T-helper 2 cell treated with Interferon-gamma antibody and Interleukin-4, amounts not matched to agents 100 ng/mL and 5 ng/mL, for 36 hours (primary cell): ENCODE data around the gene TNKS1BP1. TPM values are rescaled to one million over a fixed set of nuclear protein-coding genes. Genes with fewer than 3 reads are reported as not detected.

Experiments
- intact Hi-C: fragments of 100-400 bp; cut with micrococcal nuclease; formaldehyde crosslinking; loops from one replicate; pipeline ENCODE4 v1.15.1; 2023
- total RNA-seq: library from RNA; stranded (reverse); gene quantifications from 2 replicates; pipeline ENCODE4 v1.2.3, GENCODE V29; 2022

The TNKS1BP1 gene
- total RNA-seq, 1 donor from 2014 or later = 8.5 TPM

- intact Hi-C loops = loop anchor here (1.0 to 5.0 kb wide), 7 partner anchors 10 to 457 kb away; partner anchors contain the start of genes MED19, SELENOH, TIMM10 and TMX2
These were observed 10.8 kb upstream of the TNKS1BP1 start, which contains the start of gene SSRP1 for GRCh38 chr11:57335343-57336110. Gene SSRP1 (minus strand): TSS chr11:57335892. CDS start chr11:57335121, 771 bp downstream.

DNA sequence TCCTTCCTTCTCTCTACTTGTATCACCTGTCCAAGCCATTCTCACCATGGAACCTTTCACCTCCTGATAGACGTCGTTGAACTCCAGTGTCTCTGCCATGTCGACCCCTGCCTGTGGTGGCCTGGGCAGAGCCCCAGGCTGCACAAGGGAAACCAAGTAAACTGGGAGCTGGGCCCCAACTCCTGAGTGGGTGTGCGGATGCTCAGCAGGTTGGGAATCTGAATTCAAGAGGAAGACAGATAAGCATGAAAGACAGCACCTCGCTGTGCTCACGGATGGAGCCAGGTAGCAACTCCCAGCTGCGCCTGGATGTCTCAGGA, 10.2 kb upstream of the TNKS1BP1 start:
- intact Hi-C loops = loop anchor here (1.0 to 5.0 kb wide), 7 partner anchors 10 to 457 kb away; partner anchors contain the start of genes MED19, SELENOH, TIMM10 and TMX2

DNA sequence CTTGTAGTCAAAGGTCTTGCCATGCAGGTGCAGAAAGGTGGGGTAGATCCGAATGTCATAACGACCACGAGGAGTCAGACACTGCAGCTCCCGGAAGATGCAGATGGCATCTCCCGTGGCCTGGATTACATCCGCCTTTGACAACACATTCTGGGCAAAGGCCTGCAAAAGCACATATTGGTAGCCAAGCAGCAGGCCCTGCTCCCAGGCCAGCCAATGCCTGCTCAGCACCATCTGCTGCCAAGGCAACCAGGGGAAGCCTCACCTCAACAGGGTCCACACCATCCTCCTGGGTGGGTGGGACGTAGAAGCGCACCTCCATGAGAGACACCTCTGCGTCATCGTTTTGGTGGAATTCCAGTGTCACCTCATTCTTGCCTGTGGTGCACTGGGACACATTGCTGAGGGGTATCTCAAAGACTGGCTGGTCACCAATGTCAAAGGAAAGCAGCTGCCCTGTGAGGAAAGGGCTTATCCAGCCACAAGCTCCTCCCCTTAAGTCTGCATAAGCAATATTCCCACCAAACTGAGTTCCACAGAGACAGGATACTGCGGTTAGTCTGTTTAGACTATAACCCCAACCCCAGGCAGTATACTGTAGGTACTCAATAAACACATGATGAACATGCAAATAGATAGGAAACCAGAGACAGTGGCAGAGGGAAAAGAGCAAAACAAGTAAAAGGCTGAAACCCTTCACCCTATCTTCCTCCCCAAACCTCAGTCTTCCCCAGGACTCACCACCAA, 8.1 kb upstream of the TNKS1BP1 start:
- intact Hi-C loops = no loop called here

- intact Hi-C loops = no loop called here
These were observed 7.0 kb upstream of the TNKS1BP1 start for GRCh38 chr11:57331720-57332119.

DNA sequence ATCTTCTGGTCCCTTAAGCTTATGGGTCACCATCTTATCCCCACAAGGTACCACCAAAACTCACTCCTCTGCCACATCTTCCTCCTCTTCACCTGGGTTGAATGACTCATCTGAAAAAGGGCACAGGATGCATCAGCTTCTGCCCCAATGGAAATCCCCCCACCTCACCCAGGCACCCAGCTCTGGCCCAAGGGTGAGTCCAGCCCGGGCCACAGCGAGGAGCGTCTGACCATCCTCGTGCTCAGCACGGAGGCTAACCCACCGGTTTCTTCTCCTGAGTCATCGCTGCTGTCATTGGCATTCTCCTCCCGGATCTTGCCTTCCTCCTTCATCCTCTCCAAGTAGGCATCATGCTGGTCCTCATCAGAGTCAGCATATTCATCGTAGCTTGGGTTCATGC, 5.3 kb upstream of the TNKS1BP1 start:
- intact Hi-C loops = no loop called here

- intact Hi-C loops = loop anchor here (5.0 kb wide), 1 partner anchor 240 kb away; the partner anchor contains the start of gene UBE2L6
These were observed 3.0 kb upstream of the TNKS1BP1 start for GRCh38 chr11:57327721-57328120.

DNA sequence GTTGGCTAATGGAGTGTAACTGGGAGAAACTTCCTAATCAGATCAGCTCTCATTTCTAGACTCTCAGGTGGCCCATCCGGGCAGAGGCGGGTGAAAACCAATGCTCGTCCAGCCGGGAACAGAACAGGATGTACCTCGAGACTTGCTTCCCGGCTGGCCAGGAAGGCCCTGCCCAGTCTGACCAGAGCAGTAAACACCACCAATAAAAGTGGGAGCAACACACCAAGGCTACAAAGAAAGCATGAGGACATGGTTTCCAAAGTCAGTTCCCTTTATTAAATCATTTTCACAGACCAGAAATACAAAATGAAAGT, 940 bp upstream of the TNKS1BP1 start:
- intact Hi-C loops = loop anchor here (1.0 to 5.0 kb wide), 5 partner anchors 10 to 1253 kb away; partner anchors contain the start of genes SSRP1, TIMM10 and UBE2L6

GRCh38 chr11:57324154-57324885, 432 bp downstream of the TNKS1BP1 start:
- intact Hi-C loops = no loop called here

- intact Hi-C loops = no loop called here
These were observed 948 bp downstream of the TNKS1BP1 start for GRCh38 chr11:57323855-57324153.

DNA sequence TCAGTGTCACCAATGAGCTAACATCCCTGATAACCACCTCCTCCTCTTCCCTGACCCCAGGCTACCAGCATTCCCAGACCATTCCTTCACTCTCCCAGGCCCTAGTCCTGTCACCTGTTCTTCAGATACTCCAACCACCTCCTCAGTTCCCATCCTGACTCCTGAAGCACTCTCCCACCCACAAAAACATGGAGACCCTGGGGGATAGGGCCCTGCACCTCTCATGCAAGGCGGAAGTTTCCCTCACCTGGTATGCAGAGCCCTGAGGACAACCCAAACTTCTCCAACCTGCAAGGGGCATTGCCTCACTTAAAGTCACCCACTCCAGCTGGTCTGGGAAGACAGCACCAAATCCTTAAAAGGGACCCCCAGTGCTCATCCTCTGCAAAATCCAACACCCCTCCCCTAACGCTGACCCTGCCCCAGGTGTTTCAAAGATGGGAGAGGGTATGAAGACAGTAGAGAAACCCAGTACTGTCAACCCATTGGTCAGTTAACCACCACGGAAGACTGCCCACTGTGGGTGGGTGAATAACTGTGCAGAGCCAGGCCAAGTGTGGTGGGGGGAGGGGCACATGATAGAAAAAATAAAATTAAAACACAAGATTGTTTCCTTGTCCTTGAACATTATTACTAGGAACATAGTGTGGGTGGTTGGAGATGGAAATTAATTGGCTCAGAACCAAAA, 1.4 kb downstream of the TNKS1BP1 start:
- intact Hi-C loops = no loop called here

- intact Hi-C loops = no loop called here
These were observed 2.2 kb downstream of the TNKS1BP1 start for GRCh38 chr11:57322256-57323166.

DNA sequence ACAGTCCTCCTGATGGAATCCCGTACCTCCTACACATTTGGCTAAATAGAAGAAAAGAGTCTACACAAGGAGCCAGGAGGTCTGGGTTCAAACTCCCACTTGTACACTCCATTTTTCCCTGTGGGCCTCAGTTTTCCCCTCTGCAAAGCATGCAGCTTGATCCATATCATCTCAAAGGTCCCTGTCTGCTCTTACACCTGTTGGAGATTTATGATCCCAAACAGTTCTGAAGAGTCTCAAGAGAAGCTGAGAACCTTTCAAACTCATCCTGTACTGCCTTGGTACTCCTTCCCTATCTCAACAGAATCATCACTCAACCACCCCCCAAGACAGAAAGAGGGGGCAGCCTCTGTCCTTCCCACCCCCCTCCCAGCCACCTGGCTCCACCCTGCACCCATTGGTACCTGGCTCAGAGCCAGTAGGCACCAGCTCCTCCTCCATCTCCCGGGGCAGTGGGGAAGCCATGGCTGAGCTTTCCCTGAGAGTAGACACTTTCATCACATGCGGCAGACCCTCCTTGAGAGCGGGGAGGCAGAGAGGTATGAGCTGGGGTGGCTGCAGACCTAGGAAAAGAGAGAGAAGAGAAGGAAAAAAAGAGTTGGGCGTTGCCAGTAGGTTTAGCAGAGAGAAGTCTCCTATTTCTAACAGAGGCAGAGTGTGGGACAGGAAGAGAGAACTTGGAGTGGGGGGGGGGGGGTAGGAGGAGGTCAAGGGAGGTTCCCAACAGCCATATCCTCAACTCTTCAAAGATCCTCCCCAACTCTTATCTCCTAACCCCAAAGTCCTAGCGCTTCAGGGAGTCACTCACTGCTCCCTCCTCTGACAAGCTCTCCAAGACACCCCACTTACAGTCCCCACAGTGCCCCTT, 3.1 kb downstream of the TNKS1BP1 start:
- intact Hi-C loops = no loop called here

GRCh38 chr11:57320719-57321387, 3.9 kb downstream of the TNKS1BP1 start:
- intact Hi-C loops = no loop called here

DNA sequence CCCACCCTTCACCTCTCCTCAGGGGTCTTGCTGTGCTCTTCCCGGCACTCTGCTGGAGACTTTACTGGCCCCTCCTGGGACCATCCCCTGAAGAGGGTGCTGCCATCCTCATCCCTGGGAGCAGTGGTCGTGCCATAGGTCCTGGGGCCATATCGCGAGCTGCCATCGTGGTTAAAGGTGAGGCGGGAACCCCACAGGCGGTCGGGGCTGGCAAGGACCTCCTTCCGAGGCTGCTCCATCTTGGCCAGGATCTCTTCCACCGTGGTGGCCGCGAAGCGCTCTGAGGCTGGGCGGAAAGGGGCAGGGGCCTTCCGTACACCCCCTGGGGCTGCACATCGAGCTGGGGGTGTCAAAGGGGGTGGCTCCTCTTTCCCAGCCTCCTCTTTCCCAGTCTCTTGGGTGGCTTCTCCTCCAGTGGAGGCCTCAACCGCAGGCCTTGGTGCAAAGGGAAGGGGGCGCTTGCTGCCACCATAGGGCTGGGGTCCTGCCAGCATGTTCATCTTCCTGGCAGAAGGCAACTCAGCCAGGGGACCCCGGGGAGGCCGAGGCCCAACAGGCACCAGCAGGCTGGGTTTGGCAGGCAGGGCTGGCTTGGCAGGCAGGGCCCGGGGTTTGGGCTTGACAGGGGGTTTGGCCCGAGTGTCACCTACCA, 4.6 kb downstream of the TNKS1BP1 start:
- intact Hi-C loops = no loop called here

DNA sequence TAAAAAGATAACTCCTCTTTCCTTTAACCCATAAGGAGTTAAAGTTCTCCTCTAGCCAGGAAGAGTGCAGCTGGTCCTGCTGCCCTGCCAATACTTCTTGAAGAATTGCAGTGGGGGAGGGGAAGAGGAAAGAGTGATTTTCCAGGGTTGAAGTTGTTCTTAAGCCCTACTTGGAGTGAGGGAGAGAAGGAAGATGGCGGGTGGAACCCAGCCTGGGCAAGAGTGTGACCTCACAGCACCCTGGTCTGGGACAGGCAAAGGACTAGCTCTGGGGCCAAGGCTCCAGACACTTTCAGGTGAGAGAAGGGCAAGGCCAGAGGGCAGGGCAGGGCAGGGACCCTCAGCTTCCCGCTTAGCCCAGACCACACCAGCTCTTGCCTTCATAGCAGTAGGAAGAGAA, 6.6 kb downstream of the TNKS1BP1 start:
- intact Hi-C loops = no loop called here

DNA sequence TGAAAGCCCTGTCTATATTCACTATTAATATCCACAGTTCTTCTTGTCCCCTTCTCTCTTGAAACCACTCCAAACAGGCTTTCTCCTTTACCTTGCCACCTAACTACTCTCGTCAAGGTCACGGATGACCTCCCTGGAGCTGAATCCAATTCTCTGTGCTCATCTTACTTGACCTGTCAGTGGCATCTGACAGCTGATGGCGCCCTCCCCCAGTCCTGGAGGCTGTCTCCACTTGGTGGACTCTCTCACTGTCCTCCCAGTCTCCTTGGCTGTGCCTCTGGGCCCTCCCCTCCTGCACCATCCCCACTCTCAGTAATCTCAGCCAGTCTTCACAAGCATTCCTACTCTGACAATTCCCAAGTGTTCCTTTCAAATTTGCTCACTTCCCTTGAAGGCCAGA, 8.7 kb downstream of the TNKS1BP1 start:
- intact Hi-C loops = no loop called here

- intact Hi-C loops = no loop called here
These were observed 9.3 kb downstream of the TNKS1BP1 start for GRCh38 chr11:57315491-57315890.

GRCh38 chr11:57314221-57314973, 10.4 kb downstream of the TNKS1BP1 start:
- intact Hi-C loops = no loop called here
